ENCODE measurements around the gene LIF. TPM values are rescaled to one million over a fixed set of nuclear protein-coding genes. Genes with fewer than 3 reads are reported as not detected.
"Not testable (repeated sequence)": the region's sequence is repeated elsewhere in the genome, so short reads cannot be mapped to it uniquely, and the experiment has no call there.

Gene LIF
- total RNA-seq, 1 donor from 2014 or later, result 3.8 TPM

DNA sequence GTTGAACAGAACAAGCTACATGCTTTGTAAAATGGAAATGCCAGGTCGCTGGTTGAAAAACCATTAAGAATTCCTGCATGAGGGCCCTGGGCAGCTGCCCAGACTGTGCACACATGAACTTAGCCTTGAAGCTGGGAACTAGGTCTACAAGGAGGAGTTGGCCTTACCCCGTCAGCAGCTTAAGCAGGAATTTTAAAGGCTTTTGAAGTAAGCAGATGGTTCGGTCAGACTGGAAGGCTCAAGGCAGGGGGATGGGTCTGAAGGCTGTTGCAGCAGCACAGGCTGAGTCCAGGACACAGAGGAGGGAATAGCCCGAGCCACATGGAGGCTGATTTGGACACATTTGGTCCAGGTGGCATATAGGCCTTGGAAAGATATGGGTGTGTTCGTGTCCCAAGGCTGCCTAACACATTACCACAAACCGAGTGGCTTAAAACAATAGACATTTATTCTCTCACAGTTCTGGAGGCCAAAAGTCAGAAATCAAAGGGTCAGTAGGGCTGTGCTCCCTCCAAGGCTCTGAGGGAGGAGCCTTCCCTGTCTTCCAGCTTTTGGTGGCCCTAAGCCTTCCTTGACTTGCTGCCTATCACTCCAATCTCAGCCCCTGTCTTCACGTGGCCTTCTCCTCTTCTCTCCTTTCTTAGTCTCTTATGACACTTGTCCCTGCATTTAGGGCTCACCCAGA, 11.6 kb downstream of the LIF start:
- H3K4me1 Mint-ChIP-seq (ENCODE audit: unreplicated experiment), result peaks cover 27% of the 10 kb centered on the region
- H3K27me3 Mint-ChIP-seq, result peaks cover 3% of the 10 kb centered on the region
- H3K9me3 Mint-ChIP-seq, result no peaks in the 10 kb centered on the region
- TF ChIP-seq, protein P1, sequence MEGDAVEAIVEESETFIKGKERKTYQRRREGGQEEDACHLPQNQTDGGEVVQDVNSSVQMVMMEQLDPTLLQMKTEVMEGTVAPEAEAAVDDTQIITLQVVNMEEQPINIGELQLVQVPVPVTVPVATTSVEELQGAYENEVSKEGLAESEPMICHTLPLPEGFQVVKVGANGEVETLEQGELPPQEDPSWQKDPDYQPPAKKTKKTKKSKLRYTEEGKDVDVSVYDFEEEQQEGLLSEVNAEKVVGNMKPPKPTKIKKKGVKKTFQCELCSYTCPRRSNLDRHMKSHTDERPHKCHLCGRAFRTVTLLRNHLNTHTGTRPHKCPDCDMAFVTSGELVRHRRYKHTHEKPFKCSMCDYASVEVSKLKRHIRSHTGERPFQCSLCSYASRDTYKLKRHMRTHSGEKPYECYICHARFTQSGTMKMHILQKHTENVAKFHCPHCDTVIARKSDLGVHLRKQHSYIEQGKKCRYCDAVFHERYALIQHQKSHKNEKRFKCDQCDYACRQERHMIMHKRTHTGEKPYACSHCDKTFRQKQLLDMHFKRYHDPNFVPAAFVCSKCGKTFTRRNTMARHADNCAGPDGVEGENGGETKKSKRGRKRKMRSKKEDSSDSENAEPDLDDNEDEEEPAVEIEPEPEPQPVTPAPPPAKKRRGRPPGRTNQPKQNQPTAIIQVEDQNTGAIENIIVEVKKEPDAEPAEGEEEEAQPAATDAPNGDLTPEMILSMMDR (conservative IDR thresholded peaks at IDR 0.05), result no peak
- no peaks in the 10 kb centered on the region for H3K36me3 Mint-ChIP-seq
- DNase-seq (ENCODE audit: extremely low spot score, unreplicated experiment), result no peak
- H3K4me3 Mint-ChIP-seq, result peak overlapping the region; percentile 8
- no peak overlapping the region for H3K27ac Mint-ChIP-seq

DNA sequence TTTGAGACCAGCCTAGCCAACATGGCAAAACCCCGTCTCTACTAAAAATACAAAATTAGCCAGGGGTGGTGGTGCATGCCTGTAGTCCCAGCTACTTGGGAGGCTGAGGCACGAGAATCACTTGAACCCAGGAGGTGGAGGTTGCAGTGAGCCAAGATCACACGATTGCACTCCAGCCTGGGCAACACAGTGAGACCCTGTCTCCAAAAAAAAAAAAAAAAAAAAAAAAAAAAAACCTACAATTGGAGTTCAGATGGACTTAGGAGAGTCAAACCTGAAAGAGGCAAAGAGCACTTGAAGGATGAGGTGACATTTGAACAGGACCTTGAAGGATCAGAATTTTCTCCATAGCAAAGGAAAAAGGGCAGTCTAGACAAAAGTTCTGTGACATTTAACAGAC, 12.2 kb downstream of the LIF start:
- H3K4me1 Mint-ChIP-seq (ENCODE audit: unreplicated experiment), result peaks cover 27% of the 10 kb centered on the region
- not testable (repeated sequence) for H3K27me3 Mint-ChIP-seq; H3K27ac Mint-ChIP-seq; H3K9me3 Mint-ChIP-seq; H3K36me3 Mint-ChIP-seq; H3K4me3 Mint-ChIP-seq; DNase-seq (ENCODE audit: extremely low spot score, unreplicated experiment)

DNA sequence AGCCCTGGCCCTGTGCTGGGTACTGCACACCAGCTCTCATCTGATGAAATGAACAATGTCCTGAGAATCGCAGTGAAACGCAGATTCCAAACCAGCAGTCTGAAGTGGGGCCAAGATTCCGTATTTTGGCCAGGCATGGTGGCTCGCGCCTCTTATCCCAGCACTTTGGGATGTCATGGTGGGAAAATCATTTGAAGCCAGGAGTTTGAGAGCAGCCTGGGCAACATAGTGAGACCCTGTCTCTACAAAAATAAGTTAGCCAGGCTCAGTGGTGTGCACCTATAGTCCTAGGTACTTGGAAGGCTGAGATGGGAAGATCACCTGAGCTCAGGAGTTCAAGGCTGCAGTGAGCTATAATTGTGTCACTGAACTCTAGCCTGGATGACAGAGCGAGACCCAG, 13.0 kb downstream of the LIF start:
- Mint-ChIP-seq H3K4me1 (ENCODE audit: unreplicated experiment) (peaks cover 25% of the 10 kb centered on the region), H3K27me3 (peaks cover 5% of the 10 kb centered on the region), H3K9me3 (no peaks in the 10 kb centered on the region), H3K27ac (no peak overlapping the region), H3K4me3 (no peak overlapping the region), H3K36me3 (no peaks in the 10 kb centered on the region)
- TF ChIP-seq, protein P1 (conservative IDR thresholded peaks at IDR 0.05), result no peak
- no peak for DNase-seq (ENCODE audit: extremely low spot score, unreplicated experiment)

DNA sequence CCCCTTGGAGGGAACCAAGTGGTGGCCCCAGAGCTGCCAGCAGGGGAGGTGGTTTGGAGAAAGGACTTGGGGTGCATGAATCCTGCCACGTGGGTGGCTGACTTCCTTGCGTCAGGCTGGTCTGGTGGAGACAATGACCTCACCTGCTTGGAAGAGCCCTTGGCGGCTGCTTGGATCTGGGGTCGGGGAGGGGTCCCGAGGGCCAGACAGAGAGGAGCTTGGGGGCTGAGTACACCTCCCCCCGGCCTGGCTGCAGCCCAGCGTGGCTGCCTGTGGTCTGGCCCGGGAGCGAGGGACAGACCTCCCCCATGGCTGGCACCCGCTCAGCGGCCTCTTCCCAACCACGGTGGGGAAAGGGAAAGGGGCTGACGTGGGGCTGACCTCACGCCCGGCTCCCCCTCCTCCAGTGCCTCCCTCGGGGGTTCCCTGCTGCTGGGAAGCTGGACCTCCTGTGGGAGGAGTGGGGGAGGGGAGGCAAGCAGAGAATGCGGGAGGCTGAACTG, 13.8 kb downstream of the LIF start:
- TF ChIP-seq, protein P1 (conservative IDR thresholded peaks at IDR 0.05), result no peak
- no peak overlapping the region for H3K27ac Mint-ChIP-seq
- peaks cover 25% of the 10 kb centered on the region for H3K4me1 Mint-ChIP-seq (ENCODE audit: unreplicated experiment)
- no peaks in the 10 kb centered on the region for H3K36me3 Mint-ChIP-seq
- H3K27me3 Mint-ChIP-seq, result peaks cover 9% of the 10 kb centered on the region
- no peaks in the 10 kb centered on the region for H3K9me3 Mint-ChIP-seq
- no peak for DNase-seq (ENCODE audit: extremely low spot score, unreplicated experiment)
- H3K4me3 Mint-ChIP-seq, result no peak overlapping the region

DNA sequence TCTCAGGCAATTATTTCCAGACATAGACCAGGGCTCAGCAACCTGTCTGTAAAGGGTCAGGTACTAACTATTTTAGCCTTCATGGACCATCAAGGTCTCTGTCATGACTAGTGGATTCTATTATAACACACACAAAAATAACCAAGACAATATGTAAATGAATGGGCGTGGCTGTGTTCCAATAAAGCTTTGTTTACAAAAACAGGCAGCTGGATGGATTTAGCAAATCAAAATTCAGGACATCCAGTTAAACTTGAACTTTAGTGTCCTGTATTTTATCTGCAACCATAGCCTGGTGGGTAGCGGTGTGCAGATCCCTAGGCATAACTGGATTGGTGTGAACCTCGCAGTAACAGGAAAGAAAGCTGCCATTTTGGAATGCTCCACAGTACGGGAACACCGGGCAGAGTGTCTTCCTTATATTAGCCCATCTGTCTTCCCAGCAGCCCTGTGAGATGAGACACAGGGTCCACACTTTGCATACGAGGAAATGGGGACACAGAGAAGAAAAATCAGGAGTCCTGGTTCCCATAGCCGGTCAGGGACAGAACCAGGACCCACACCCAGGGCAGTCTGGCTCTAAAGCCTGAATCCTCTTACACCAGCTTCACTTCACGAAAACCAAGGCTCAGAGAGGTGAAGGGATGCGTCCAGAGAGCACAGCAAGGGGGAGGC, 15.6 kb downstream of the LIF start:
- Mint-ChIP-seq H3K27ac (no peak overlapping the region), H3K4me1 (ENCODE audit: unreplicated experiment) (peaks cover 28% of the 10 kb centered on the region), H3K27me3 (peaks cover 9% of the 10 kb centered on the region), H3K36me3 (no peaks in the 10 kb centered on the region), H3K4me3 (no peak overlapping the region), H3K9me3 (no peaks in the 10 kb centered on the region)
- no peak for DNase-seq (ENCODE audit: extremely low spot score, unreplicated experiment)
- TF ChIP-seq, protein P1 (conservative IDR thresholded peaks at IDR 0.05), result no peak

DNA sequence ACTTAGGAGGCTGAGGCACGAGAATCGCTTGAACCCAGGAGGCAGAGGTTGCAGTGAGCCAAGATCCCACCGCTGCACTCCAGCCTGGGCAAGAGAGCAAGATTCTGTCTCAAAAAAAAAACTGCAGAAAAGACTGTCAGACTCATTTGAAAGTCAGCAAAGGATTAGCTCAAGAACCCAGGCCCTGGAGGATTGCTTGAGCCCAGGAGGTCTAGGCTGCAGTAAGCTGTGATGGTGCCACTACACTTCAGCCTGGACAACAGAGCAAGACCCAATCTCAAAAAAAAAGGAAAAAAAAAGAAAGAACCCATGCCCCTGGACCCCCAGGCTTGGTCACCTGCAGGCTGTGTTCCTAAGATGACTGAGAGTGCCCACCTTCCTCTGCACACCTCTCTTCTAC, 16.2 kb downstream of the LIF start:
- TF ChIP-seq, protein P1 (conservative IDR thresholded peaks at IDR 0.05), result no peak
- Mint-ChIP-seq H3K27me3 (peaks cover 7% of the 10 kb centered on the region), H3K4me1 (ENCODE audit: unreplicated experiment) (peaks cover 25% of the 10 kb centered on the region), H3K27ac (no peak overlapping the region), H3K4me3 (no peak overlapping the region), H3K9me3 (no peaks in the 10 kb centered on the region), H3K36me3 (no peaks in the 10 kb centered on the region)
- no peak for DNase-seq (ENCODE audit: extremely low spot score, unreplicated experiment)

Data from type B pancreatic cell (in vitro differentiated cells).